Subcutaneous preadipocyte (primary cell): Measurements from ENCODE around the gene DOK5. TPM values are rescaled to one million over a fixed set of nuclear protein-coding genes. Genes with fewer than 3 reads are reported as not detected.

Experiments used
- total RNA-seq: library from RNA; depleted of rRNA; stranded (reverse); fragments of >200 nt; gene quantifications from 2 replicates; pipeline ENCODE4 v1.2.3, GENCODE V29; 2012

DOK5 gene
- total RNA-seq, result 5.3 and 9.2 TPM in 2 replicates

DNA sequence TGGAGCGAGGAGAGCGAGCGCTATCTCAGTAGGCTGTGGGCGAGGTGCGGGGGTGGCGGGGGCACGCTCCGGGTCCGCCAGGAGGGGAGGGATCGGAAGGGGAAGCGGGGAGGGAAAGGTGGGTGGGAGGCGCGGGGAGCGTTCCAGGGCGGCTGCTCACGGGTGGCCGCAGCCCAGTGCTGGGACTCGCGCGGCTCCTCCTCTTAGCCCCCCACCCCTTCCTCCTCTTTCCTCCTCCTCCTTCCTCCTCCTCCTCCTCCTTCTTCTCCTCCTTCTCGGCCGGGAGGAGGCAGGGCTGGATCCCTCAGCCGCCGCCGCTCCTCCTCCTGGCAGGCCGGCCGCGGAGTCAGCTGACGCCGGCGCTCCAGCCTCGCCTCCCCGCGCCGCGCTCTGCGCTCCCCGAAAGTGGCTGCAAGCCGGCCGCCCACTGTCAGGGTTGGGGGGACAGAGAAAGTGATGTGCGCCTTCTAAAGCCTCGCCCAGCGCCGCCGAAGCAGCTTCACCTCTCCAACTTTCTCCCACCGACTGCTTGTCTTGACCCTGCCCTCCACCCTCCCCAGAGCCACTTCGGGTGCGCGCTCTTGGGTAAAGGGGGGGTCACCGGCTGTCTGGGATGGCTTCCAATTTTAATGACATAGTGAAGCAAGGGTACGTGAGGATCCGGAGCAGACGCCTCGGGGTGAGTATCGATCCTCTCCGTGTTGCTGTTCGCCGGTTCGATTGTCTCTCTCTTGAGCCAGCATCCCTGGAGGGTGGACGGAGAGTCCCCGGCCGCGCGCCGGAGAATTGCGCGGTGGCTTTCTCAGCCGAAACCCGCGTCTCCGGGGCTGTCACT, at the start of gene DOK5:
Gene DOK5, plus strand, starts transcription at position 260 of the 835 bp plus-strand sequence. Its CDS starts 354 bp downstream, at position 614.

